Activated CD8-positive, alpha-beta T cell treated with anti-CD3 and anti-CD28 coated beads, Interleukin-2, amount 10 ng/mL, durations not matched to agents 7 days and 5 days (primary cell): ENCODE data around the gene APBA3. TPM values are rescaled to one million over a fixed set of nuclear protein-coding genes. Genes with fewer than 3 reads are reported as not detected.

Experiments used
- ATAC-seq: fragments of 150-1000 bp; cut with Tn5 transposase; one replicate; pipeline ENCODE4 v1.10.0; 2021; ENCODE audit warnings: moderate library complexity
- CTCF ChIA-PET: fragments of 350-600 bp; sonication (Branson Sonifier 250); formaldehyde crosslinking; loops from one replicate; lab custom pipeline; 2021; ENCODE audit warnings: antibody characterized with exemption; lab: Charles Lee
- POLR2A ChIA-PET: fragments of 350-600 bp; sonication (Branson Sonifier 250); formaldehyde crosslinking; loops from one replicate; lab custom pipeline; 2021; ENCODE audit warnings: antibody characterized with exemption; lab: Charles Lee
- DNase-seq: peaks from one replicate; pipeline ENCODE4 v3.0.0-alpha.2; 2020
- H3K27ac Mint-ChIP-seq: one replicate; pipeline ENCODE4 v1.8.0; 2021; ENCODE audit warnings: mild to moderate bottlenecking, mixed read lengths
- H3K27me3 Mint-ChIP-seq: one replicate; pipeline ENCODE4 v1.8.0; 2021; ENCODE audit warnings: low read depth, mixed read lengths
- H3K36me3 Mint-ChIP-seq: one replicate; pipeline ENCODE4 v1.8.0; 2021; ENCODE audit warnings: low read depth, mixed read lengths
- H3K4me1 Mint-ChIP-seq: one replicate; pipeline ENCODE4 v1.8.0; 2021; ENCODE audit warnings: low read depth, mixed read lengths
- H3K4me3 Mint-ChIP-seq: one replicate; pipeline ENCODE4 v1.8.0; 2021; ENCODE audit warnings: mild to moderate bottlenecking, mixed read lengths
- H3K9me3 Mint-ChIP-seq: one replicate; pipeline ENCODE4 v1.8.0; 2022; ENCODE audit warnings: mixed read lengths; ENCODE audit not compliant: insufficient read depth
- total RNA-seq, 2 experiments: library from RNA; stranded (reverse); gene quantifications; one replicate each; pipeline ENCODE4 v1.2.3, GENCODE V29; 2021

APBA3 gene
- total RNA-seq, 2 experiments from 2014 or later = 39.6 to 40.5 TPM

DNA sequence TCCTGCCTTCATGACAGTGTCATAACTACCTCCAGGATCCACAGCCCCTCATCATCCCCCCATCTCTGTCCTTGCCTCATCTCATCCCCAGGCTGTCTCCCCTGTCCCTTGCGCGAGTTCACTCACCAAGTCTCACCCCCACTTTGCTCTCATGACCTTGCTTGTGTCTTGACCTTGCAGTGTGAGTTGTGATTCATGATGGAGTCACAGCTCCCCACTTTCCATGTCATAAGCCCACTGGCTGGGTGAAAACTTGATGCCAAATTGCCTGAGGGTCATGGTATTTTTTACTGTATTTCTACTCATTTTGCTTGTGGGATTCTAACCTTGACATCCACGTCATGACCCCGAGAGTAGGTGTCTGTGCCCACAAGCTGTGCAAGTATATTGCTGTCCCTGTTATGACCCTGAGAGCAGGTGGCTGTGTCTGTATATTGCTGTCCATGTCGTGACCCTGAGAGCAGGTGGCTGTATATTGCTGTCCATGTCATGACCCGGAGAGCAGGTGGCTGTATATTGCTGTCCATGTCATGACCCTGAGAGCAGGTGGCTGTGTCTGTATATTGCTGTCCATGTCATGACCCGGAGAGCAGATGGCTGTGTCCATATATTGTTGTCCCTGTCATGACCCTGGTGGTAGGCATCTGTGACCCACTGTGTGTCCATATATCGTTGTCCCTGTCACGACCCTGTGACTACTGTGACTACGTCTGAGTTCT, 23.8 kb downstream of the APBA3 start:
- Mint-ChIP-seq H3K4me3 (no peak overlapping the region), H3K27me3 (peaks cover 3% of the 10 kb centered on the region), H3K9me3 (no peaks in the 10 kb centered on the region), H3K36me3 (no peaks in the 10 kb centered on the region), H3K4me1 (peaks cover 18% of the 10 kb centered on the region), H3K27ac (peak overlapping the region; percentile 7)
- no peak for ATAC-seq
- no peak for DNase-seq
- ChIA-PET CTCF (interaction anchor here (0.9 kb wide), 1 partner anchor 25 kb away, joined by 3 read pairs; the partner anchor contains the start of gene MRPL54), POLR2A (no interaction called here)

DNA sequence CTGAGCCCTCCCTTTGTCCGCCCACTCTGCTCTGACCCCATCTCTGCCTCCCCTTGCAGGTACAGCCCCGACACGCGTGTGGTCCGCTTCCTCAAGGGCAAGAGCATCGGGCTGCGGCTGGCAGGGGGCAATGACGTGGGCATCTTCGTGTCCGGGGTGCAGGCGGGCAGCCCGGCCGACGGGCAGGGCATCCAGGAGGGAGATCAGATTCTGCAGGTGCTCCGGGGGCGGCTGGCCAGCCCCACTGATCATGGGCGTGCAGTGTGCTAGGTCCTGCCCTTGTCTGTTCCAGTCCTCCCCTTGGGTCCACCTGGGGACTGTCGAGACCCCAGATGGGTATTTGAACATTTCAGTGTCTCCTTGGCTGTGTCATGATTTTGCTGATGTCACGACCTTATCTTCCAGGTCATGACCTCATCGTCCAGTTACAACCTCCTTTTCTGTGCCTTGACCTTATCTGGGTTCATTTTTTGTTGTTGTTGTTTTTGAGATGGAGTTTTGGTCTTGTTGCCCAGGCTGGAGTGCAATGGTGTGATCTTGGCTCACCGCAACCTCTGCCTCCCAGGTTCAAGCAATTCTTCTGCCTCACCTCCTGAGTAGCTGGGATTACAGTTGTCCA, 25.3 kb downstream of the APBA3 start:
- POLR2A ChIA-PET = no interaction called here
- ATAC-seq (no peak), DNase-seq (no peak)
- Mint-ChIP-seq H3K4me1 (peaks cover 18% of the 10 kb centered on the region), H3K27me3 (peaks cover 3% of the 10 kb centered on the region), H3K36me3 (no peaks in the 10 kb centered on the region), H3K27ac (no peak overlapping the region), H3K9me3 (no peaks in the 10 kb centered on the region), H3K4me3 (no peak overlapping the region)
- CTCF ChIA-PET = no interaction called here

DNA sequence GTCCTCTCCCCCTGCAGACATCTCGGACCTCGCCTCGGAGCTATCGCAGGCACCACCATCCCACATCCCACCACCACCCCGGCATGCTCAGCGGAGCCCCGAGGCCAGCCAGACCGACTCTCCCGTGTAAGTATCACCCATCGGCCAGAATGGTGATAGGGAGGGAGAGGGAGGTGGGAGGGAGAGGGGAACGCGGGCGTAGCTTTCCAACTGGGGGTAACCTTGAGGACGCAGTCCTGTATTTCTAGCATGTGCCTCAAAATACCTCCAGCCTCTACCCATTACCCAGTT, 27.2 kb downstream of the APBA3 start:
- CTCF ChIA-PET = interaction anchor here (1.2 kb wide), 1 partner anchor 22 kb away, joined by 4 read pairs; no protein-coding TSS in a partner anchor
- no peaks in the 10 kb centered on the region for H3K36me3 Mint-ChIP-seq
- ATAC-seq = no peak
- DNase-seq = no peak
- H3K27ac Mint-ChIP-seq = no peak overlapping the region
- H3K4me3 Mint-ChIP-seq = no peak overlapping the region
- H3K4me1 Mint-ChIP-seq = peaks cover 11% of the 10 kb centered on the region
- no peaks in the 10 kb centered on the region for H3K9me3 Mint-ChIP-seq
- H3K27me3 Mint-ChIP-seq = peaks cover 3% of the 10 kb centered on the region
- POLR2A ChIA-PET = no interaction called here

DNA sequence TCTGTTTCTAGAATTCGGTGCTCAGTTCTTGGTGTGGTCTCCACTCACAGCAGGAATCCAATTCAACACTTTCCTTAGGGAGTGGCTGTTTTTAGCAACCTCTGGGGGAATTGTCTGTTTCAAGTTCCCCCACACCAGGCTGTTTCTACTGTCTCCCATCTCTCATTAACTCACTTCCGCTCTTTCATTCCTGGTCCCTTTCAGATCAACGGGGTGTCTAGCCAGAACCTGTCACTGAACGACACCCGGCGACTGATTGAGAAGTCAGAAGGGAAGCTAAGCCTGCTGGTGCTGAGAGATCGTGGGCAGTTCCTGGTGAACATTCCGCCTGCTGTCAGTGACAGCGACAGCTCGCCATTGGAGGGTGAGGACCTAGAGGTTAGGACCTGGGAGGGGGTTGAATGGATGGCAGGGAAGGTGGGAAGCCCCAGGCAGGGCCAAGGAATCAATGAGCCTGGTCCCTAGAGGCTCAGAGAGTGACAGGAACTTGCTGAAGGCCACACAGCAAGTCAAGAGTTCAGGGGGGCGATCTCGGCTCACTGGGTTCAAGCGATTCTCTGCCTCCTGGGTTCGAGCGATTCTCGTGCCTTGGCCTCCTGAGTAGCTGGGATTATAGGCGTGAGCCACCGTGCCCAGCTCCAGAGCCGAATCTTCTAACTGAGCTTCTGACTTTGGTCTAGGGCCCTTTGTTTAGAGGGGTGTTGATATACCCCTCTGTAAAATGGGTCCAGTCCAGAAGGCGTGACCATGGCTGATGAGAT, 27.8 kb downstream of the APBA3 start:
- Mint-ChIP-seq H3K4me3 (no peak overlapping the region), H3K36me3 (no peaks in the 10 kb centered on the region), H3K4me1 (peaks cover 6% of the 10 kb centered on the region), H3K27ac (no peak overlapping the region), H3K9me3 (no peaks in the 10 kb centered on the region), H3K27me3 (peaks cover 3% of the 10 kb centered on the region)
- ChIA-PET POLR2A (no interaction called here), CTCF (interaction anchor here (1.2 kb wide), 1 partner anchor 22 kb away, joined by 4 read pairs; no protein-coding TSS in a partner anchor)
- DNase-seq = no peak
- no peak for ATAC-seq

DNA sequence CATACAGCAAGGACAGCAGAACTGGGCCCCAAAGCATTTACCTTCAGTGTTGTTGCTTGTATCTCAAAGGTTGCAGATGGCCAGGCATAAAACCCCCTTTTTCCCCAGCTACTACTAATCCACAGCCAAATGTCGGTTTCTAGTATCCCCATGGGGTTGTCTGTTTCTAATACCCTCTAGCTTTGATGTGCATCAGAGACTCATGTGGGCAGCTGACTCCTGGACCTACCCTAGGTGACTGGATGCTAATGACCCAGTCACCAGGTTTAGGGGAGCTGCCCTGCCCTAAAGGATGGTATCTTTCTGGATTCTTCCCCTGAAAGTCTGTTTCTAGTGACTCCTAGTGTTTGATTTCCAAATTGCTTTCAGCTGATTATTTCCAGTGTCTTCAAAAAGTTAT, 29.4 kb downstream of the APBA3 start:
- Mint-ChIP-seq H3K27ac (no peak overlapping the region), H3K4me1 (no peaks in the 10 kb centered on the region), H3K27me3 (peaks cover under 1% of the 10 kb centered on the region), H3K36me3 (no peaks in the 10 kb centered on the region), H3K9me3 (no peaks in the 10 kb centered on the region), H3K4me3 (no peak overlapping the region)
- ChIA-PET CTCF (no interaction called here), POLR2A (no interaction called here)
- DNase-seq (no peak), ATAC-seq (no peak)

DNA sequence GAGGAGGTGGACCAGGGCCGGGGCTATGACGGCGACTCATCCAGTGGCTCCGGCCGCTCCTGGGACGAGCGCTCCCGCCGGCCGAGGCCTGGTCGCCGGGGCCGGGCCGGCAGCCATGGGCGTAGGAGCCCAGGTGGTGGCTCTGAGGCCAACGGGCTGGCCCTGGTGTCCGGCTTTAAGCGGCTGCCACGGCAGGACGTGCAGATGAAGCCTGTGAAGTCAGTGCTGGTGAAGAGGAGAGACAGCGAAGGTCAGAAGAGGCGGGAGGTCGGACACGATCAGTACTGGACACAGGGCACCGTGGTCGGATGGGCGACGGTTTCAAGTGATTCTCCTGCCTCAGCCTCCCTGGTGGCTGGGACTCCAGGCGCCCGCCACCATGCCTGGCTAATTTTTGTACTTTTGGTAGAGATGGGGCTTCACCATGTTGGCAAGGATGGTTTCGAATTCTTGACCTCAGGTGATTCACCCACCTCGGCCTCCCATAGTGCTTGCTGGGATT, 31.0 kb downstream of the APBA3 start:
- ChIA-PET POLR2A (no interaction called here), CTCF (interaction anchor here (1.0 kb wide), 1 partner anchor 10 kb away, joined by 3 read pairs; no protein-coding TSS in a partner anchor)
- DNase-seq (no peak), ATAC-seq (no peak)
- Mint-ChIP-seq H3K27me3 (no peaks in the 10 kb centered on the region), H3K36me3 (no peaks in the 10 kb centered on the region), H3K4me3 (no peak overlapping the region), H3K9me3 (no peaks in the 10 kb centered on the region), H3K4me1 (no peaks in the 10 kb centered on the region), H3K27ac (no peak overlapping the region)

DNA sequence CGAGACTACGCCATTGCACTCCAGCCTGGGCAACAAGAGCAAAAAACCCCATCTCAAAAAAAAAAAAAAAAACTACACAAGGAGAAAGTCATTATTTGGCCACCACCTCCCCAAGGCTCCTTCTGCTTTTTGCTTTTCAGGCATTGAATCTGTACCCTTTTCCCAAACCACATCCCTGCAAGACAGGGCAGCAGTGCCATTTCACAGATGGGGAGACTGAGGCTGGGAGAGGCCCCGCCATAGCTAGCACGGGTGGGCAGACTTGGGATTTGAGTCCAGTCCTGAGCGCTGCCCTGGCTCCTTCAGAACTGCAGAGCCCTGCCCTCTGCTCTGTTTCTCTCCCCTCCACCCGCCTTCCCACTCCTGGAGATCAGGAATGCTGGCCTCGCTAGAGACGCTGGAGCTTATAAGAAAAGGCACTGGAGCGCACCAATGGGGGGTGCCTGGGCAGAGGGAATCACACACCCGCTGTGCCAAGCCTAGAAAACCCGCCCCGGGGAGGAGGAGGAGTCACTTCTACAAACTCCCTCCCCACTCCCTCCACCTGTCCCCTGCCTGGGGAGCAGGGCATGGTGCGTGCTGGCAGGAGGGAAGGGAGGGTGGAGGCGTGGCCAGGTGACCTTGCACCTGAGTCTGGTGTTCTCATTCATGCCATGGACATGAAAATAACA, 35.7 kb downstream of the APBA3 start:
- ChIA-PET POLR2A (no interaction called here), CTCF (no interaction called here)
- DNase-seq = no peak
- H3K36me3 Mint-ChIP-seq = no peaks in the 10 kb centered on the region
- no peak for ATAC-seq
- peaks cover 19% of the 10 kb centered on the region for H3K27me3 Mint-ChIP-seq
- H3K4me1 Mint-ChIP-seq = peaks cover 16% of the 10 kb centered on the region
- H3K4me3 Mint-ChIP-seq = no peak overlapping the region
- no peak overlapping the region for H3K27ac Mint-ChIP-seq
- H3K9me3 Mint-ChIP-seq = no peaks in the 10 kb centered on the region

DNA sequence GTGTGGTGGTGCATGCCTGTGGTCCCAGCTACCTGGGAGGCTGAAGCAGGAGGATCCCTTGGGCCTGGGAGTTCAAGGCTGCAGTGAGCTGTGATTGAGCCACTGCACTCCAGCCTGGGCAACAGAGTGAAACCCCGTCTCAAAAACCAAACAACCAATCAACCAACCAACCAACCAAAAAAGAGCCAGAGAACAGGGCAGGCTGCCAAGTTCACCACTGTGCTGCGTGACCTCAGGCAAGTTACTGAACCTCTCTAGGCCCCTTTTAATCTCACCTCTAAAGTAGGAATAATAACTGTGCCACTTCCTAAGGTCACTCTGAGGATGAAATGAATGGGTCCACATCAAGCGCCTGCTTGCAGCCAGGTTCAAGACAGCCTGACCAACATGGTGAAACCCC, 36.4 kb downstream of the APBA3 start:
- ATAC-seq = no peak
- Mint-ChIP-seq H3K4me3 (no peak overlapping the region), H3K4me1 (peaks cover 16% of the 10 kb centered on the region), H3K27me3 (peaks cover 19% of the 10 kb centered on the region), H3K36me3 (no peaks in the 10 kb centered on the region), H3K9me3 (no peaks in the 10 kb centered on the region), H3K27ac (no peak overlapping the region)
- no peak for DNase-seq
- CTCF ChIA-PET = interaction anchor here (1.6 kb wide), 1 partner anchor 19 kb away, joined by 3 read pairs; no protein-coding TSS in a partner anchor
- POLR2A ChIA-PET = no interaction called here

DNA sequence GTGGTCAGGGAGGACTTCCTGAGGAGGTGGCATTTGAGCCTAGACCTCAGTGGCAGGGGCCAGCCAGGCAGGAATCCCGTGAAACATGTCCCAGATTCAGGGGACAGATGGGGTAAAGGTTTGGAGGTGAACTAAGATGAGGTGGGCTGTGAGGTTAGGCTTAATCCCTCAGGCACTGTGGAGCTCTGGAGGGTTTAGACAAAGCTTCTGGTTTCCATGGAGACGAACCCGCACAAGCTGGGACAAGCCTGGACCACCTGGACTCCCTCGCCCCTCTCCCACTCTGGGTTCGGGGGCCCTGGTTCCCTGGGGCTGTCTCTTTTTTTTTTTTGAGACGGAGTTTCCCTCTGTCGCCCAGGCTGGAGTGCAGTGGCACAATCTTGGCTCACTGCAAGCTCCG, 37.6 kb downstream of the APBA3 start:
- ATAC-seq (no peak), DNase-seq (no peak)
- H3K4me1 Mint-ChIP-seq = peaks cover 16% of the 10 kb centered on the region
- ChIA-PET POLR2A (interaction anchor here (0.5 kb wide), 1 partner anchor 14 kb away, joined by 3 read pairs; no protein-coding TSS in a partner anchor), CTCF (interaction anchor here (0.6 to 1.6 kb wide), 2 partner anchors 17 to 21 kb away, joined by 3 read pairs; no protein-coding TSS in a partner anchor)
- H3K27ac Mint-ChIP-seq = no peak overlapping the region
- H3K9me3 Mint-ChIP-seq = no peaks in the 10 kb centered on the region
- H3K27me3 Mint-ChIP-seq = peaks cover 19% of the 10 kb centered on the region
- no peak overlapping the region for H3K4me3 Mint-ChIP-seq
- no peaks in the 10 kb centered on the region for H3K36me3 Mint-ChIP-seq

DNA sequence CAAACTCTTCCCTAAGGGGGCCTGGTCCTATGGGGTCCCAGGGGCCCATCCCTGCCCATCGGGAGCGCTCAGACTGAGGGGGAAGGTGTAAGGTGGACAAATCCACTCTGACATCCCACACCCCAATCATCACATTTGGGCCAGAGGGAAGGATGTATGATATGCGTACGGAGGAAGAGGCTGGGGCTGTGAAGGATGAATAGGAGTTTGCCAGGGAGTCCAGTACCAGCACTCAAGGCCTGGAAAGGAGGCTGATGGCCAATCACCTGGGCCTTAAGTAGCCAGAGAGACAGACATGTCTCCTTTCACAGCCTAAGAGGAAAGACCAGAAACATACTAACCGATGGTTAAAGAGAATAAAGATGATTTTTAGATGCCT, 38.4 kb downstream of the APBA3 start:
- ATAC-seq (no peak), DNase-seq (no peak)
- H3K27me3 Mint-ChIP-seq = peaks cover 19% of the 10 kb centered on the region
- no peaks in the 10 kb centered on the region for H3K9me3 Mint-ChIP-seq
- no peak overlapping the region for H3K27ac Mint-ChIP-seq
- CTCF ChIA-PET = no interaction called here
- no peaks in the 10 kb centered on the region for H3K36me3 Mint-ChIP-seq
- POLR2A ChIA-PET = interaction anchor here (0.5 kb wide), 1 partner anchor 13 kb away, joined by 3 read pairs; no protein-coding TSS in a partner anchor
- no peak overlapping the region for H3K4me3 Mint-ChIP-seq
- peaks cover 16% of the 10 kb centered on the region for H3K4me1 Mint-ChIP-seq

DNA sequence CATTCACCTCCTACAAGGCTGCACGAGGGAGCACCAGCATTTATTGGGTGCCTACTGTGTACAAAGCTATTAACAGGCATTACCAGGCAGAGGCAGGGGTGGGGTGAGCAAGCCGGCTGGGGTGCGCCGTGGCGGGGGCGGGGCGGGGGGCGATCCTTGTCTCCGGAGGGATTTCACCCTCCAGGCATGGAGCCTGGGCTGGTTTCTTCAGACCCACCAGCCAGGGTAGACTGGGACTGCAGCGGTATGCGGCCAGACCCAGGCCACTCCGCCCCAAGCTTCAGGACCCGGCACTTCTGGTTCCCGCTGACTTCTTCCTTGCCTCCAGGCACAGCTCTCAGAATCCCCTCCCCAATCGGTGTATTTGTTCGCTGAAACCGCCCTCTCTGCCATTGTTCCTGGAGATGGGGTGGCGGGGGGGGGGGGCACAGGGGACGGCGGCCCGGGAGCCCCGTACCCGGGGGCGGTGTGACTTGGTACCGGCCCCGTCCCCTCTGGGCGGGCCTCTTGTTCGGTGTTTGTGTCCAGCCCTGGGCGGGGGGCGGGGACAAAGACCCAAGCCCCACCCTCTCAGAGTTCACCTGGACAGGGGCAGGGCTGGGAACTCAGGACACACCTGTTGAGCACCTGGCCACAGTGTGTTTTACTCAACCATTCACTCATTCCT, 38.9 kb downstream of the APBA3 start:
- no peaks in the 10 kb centered on the region for H3K36me3 Mint-ChIP-seq
- H3K4me1 Mint-ChIP-seq = peaks cover 16% of the 10 kb centered on the region
- H3K27ac Mint-ChIP-seq = no peak overlapping the region
- ChIA-PET POLR2A (no interaction called here), CTCF (interaction anchor here (1.2 kb wide), 1 partner anchor 100 kb away, joined by 3 read pairs; no protein-coding TSS in a partner anchor)
- peaks cover 19% of the 10 kb centered on the region for H3K27me3 Mint-ChIP-seq
- DNase-seq = no peak
- no peak for ATAC-seq
- H3K9me3 Mint-ChIP-seq = no peaks in the 10 kb centered on the region
- H3K4me3 Mint-ChIP-seq = no peak overlapping the region
